Panc1 (cell line): ENCODE data around the gene VMAC. TPM values are rescaled to one million over a fixed set of nuclear protein-coding genes. Genes with fewer than 3 reads are reported as not detected.

Source experiments
- ATAC-seq: fragments of 200-7000 bp; cut with Tn5 transposase; 2 replicates; pipeline ENCODE4 v1.9.1; 2020; ENCODE audit warnings: mild to moderate bottlenecking, moderate library complexity
- BruUV-seq: library from RNA; stranded (reverse); fragments of 400-500 nt; replicated peaks from 2 replicates; lab custom pipeline; 2021; lab: Mats Ljungman, UMichigan
- CTCF ChIA-PET: fragments of 300-600 bp; sonication (Branson Sonifier 250); formaldehyde crosslinking; loops from one replicate; lab custom pipeline; 2022; ENCODE audit warnings: antibody characterized with exemption; lab: Charles Lee
- POLR2A ChIA-PET: fragments of 300-600 bp; sonication (Branson Sonifier 250); formaldehyde crosslinking; loops from one replicate; lab custom pipeline; 2022; ENCODE audit warnings: antibody characterized with exemption; lab: Charles Lee
- DNase-seq: peaks from one replicate; pipeline ENCODE4 v3.0.0-alpha.2; 2010; ENCODE audit warnings: low read depth, low spot score
- H3K27ac ChIP-seq: 2 replicates; pipeline ENCODE4 v1.5.1; 2011; ENCODE audit warnings: mild to moderate bottlenecking, low read length, inconsistent platforms
- H3K27me3 ChIP-seq: fragments of 200-500 bp; sonication (Bioruptor generic); 2 replicates; pipeline ENCODE4 v1.6.0; 2014; ENCODE audit warnings: low read length, inconsistent platforms; ENCODE audit not compliant: control insufficient read depth, insufficient read depth
- H3K36me3 ChIP-seq: fragments of 200-500 bp; sonication (Bioruptor generic); 2 replicates; pipeline ENCODE4 v1.5.1; 2014; ENCODE audit warnings: inconsistent platforms, mild to moderate bottlenecking, low read length, moderate library complexity; ENCODE audit not compliant: control insufficient read depth, insufficient read depth
- H3K4me1 ChIP-seq: 2 replicates; pipeline ENCODE4 v1.5.1; 2011; ENCODE audit warnings: inconsistent platforms, mild to moderate bottlenecking, low read length, moderate library complexity; ENCODE audit not compliant: control insufficient read depth, insufficient read depth
- H3K4me3 ChIP-seq, 2 experiments: 2 replicates each; pipeline ENCODE4 v1.5.1; 2011 to 2012; ENCODE audit warnings: low read depth in 2 of 2, low read length in 2 of 2, mild to moderate bottlenecking in 2 of 2, inconsistent platforms in 1 of 2, moderate library complexity in 1 of 2
- H3K9me3 ChIP-seq: fragments of 200-500 bp; sonication (Bioruptor generic); 2 replicates; pipeline ENCODE4 v1.5.1; 2014; ENCODE audit warnings: low read depth, mild to moderate bottlenecking, inconsistent platforms, low read length, moderate library complexity; ENCODE audit not compliant: control insufficient read depth, insufficient read depth
- POLR2AphosphoS5 ChIP-seq: IDR thresholded peaks from 2 replicates; pipeline ENCODE4 v1.6.1; 2012; ENCODE audit warnings: mild to moderate bottlenecking, low read depth, low read length, moderate library complexity
- SIN3A ChIP-seq: IDR thresholded peaks from 2 replicates; pipeline ENCODE4 v1.6.1; 2012; ENCODE audit warnings: low read depth, mild to moderate bottlenecking, low read length, moderate library complexity, borderline replicate concordance; ENCODE audit not compliant: insufficient read depth
- TCF7L2 ChIP-seq: IDR thresholded peaks from 2 replicates; pipeline ENCODE4 v1.6.1; 2011; ENCODE audit warnings: mild to moderate bottlenecking, low read depth, low read length, inconsistent platforms
- in situ Hi-C: cut with HindIII; loops from 2 replicates; pipeline ENCODE4 v1.10.0; 2016; ENCODE audit warnings: low sequenced_read_pairs, low pct_unique_long_range_greater_than_20kb
- intact Hi-C: fragments of 100-400 bp; cut with micrococcal nuclease; formaldehyde crosslinking; loops from one replicate; pipeline ENCODE4 v1.10.0; 2022; ENCODE audit not compliant: unreplicated experiment
- total RNA-seq: library from RNA; stranded (reverse); gene quantifications from one replicate; pipeline ENCODE4 v1.2.1, GENCODE V29; 2021; ENCODE audit not compliant: unreplicated experiment
- TF ChIP-seq, protein P1 (sequence below): fragments of 450-650 bp; IDR thresholded peaks from 2 replicates; pipeline ENCODE4 v1.5.1; 2017; ENCODE audit warnings: mild to moderate bottlenecking
- TF ChIP-seq, protein P2 (sequence below), 2 experiments: IDR thresholded peaks; 2 replicates each; pipeline ENCODE4 v1.6.1; 2011 to 2012; ENCODE audit warnings: low read depth in 2 of 2, control low read depth in 1 of 2, low read length in 1 of 2, mild to moderate bottlenecking in 1 of 2, moderate library complexity in 1 of 2; ENCODE audit not compliant: insufficient read depth in 1 of 2

The VMAC gene
- total RNA-seq, 1 experiment from 2014 or later, result 5.2 TPM

DNA sequence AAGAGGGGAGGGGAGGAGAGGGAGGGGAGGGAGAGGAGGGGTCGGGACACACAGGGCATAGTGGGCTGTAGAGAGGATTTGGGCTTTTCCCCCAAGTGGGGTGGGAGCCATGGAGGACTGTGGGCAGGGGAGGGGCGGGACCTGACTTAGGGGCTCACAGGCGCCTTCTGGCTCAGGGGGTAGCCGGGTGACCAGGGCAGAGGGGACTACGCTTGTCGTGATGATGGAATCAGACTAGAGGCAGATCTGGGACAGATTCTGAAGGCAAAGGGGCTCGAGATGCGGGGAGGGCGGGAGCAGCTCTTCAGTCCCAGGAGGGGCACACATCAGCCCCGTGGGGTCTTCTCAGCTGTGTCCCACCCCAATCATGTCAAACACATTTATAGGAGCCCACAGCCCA is 14.6 kb upstream of the VMAC start:
- in situ Hi-C loops (no loop called here), intact Hi-C loops (loop anchor here (10.0 kb wide), 1 partner anchor 85 kb away; the partner anchor contains the start of gene NRTN)
- no peak for TF ChIP-seq POLR2AphosphoS5
- no peak for TF ChIP-seq TCF7L2
- TF ChIP-seq SIN3A, result no peak
- TF ChIP-seq, protein P1, sequence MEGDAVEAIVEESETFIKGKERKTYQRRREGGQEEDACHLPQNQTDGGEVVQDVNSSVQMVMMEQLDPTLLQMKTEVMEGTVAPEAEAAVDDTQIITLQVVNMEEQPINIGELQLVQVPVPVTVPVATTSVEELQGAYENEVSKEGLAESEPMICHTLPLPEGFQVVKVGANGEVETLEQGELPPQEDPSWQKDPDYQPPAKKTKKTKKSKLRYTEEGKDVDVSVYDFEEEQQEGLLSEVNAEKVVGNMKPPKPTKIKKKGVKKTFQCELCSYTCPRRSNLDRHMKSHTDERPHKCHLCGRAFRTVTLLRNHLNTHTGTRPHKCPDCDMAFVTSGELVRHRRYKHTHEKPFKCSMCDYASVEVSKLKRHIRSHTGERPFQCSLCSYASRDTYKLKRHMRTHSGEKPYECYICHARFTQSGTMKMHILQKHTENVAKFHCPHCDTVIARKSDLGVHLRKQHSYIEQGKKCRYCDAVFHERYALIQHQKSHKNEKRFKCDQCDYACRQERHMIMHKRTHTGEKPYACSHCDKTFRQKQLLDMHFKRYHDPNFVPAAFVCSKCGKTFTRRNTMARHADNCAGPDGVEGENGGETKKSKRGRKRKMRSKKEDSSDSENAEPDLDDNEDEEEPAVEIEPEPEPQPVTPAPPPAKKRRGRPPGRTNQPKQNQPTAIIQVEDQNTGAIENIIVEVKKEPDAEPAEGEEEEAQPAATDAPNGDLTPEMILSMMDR, result no peak
- TF ChIP-seq, protein P2, sequence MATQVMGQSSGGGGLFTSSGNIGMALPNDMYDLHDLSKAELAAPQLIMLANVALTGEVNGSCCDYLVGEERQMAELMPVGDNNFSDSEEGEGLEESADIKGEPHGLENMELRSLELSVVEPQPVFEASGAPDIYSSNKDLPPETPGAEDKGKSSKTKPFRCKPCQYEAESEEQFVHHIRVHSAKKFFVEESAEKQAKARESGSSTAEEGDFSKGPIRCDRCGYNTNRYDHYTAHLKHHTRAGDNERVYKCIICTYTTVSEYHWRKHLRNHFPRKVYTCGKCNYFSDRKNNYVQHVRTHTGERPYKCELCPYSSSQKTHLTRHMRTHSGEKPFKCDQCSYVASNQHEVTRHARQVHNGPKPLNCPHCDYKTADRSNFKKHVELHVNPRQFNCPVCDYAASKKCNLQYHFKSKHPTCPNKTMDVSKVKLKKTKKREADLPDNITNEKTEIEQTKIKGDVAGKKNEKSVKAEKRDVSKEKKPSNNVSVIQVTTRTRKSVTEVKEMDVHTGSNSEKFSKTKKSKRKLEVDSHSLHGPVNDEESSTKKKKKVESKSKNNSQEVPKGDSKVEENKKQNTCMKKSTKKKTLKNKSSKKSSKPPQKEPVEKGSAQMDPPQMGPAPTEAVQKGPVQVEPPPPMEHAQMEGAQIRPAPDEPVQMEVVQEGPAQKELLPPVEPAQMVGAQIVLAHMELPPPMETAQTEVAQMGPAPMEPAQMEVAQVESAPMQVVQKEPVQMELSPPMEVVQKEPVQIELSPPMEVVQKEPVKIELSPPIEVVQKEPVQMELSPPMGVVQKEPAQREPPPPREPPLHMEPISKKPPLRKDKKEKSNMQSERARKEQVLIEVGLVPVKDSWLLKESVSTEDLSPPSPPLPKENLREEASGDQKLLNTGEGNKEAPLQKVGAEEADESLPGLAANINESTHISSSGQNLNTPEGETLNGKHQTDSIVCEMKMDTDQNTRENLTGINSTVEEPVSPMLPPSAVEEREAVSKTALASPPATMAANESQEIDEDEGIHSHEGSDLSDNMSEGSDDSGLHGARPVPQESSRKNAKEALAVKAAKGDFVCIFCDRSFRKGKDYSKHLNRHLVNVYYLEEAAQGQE (IDR thresholded peaks at IDR 0.05; ENCODE audit: insufficient read depth in 1 of 2, low read depth in 2 of 2, low read length in 1 of 2), result no peak
- no peaks in the 10 kb centered on the region for H3K36me3 ChIP-seq
- H3K4me1 ChIP-seq, result no peaks in the 10 kb centered on the region
- H3K4me3 ChIP-seq, result no peak overlapping the region
- no peaks in the 10 kb centered on the region for H3K27me3 ChIP-seq
- ChIA-PET CTCF (no interaction called here), POLR2A (no interaction called here)
- H3K9me3 ChIP-seq, result no peaks in the 10 kb centered on the region
- no peak for ATAC-seq
- DNase-seq, result no peak
- H3K27ac ChIP-seq, result no peak overlapping the region
- no TSS peak for BruUV-seq

DNA sequence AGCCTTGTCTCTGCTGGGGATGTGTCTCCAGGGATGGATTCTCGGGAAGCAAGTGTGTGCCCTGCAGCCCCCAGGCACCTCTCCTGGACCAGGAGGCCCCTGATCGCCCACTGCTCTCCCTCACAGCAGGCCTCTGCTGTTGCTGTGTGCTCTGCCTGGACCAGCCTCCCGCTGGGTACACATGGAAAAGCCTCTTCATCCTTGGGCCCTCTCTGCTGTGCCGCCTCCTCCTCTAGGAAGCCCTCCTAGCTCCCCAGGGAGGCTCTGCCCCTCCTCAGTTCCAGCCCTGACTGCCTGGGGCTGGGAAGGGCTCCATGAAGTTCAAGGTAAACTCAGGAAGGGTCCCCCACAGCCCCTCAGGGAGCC is 13.1 kb upstream of the VMAC start:
- no peak for ATAC-seq
- in situ Hi-C loops, result no loop called here
- POLR2A ChIA-PET, result no interaction called here

More for the DNA sequence above, 13.1 kb upstream of the VMAC start:
- H3K27ac ChIP-seq, result no peak overlapping the region
- no TSS peak for BruUV-seq
- CTCF ChIA-PET, result no interaction called here
- no peaks in the 10 kb centered on the region for H3K9me3 ChIP-seq
- no peak for DNase-seq
- no peak overlapping the region for H3K4me3 ChIP-seq
- intact Hi-C loops, result loop anchor here (10.0 kb wide), 1 partner anchor 87 kb away; the partner anchor contains the start of gene NRTN
- no peaks in the 10 kb centered on the region for H3K36me3 ChIP-seq
- no peaks in the 10 kb centered on the region for H3K4me1 ChIP-seq
- H3K27me3 ChIP-seq, result no peaks in the 10 kb centered on the region
- TF ChIP-seq SIN3A (no peak), TCF7L2 (no peak), POLR2AphosphoS5 (no peak)
- TF ChIP-seq, protein P2 (IDR thresholded peaks at IDR 0.05; ENCODE audit: insufficient read depth in 1 of 2, low read depth in 2 of 2, low read length in 1 of 2), result no peak
- TF ChIP-seq, protein P1, result no peak
